ENCODE data around the gene ZBTB4. TPM values are rescaled to one million over a fixed set of nuclear protein-coding genes. Genes with fewer than 3 reads are reported as not detected.

The ZBTB4 gene
- total RNA-seq, 1 donor from 2014 or later = 60.3 TPM

- intact Hi-C loops (cut with DNase I) = no loop called here
- ATAC-seq (ENCODE audit: poor library complexity) (no peak), DNase-seq (no peak)
Observed at GRCh38 chr17:7460850-7461660, 18.4 kb downstream of the ZBTB4 start.

GRCh38 chr17:7459961-7460545 lies 19.4 kb downstream of the ZBTB4 start:
- no peak for DNase-seq
- intact Hi-C loops (cut with DNase I) = no loop called here
- no peak for ATAC-seq (ENCODE audit: poor library complexity)

GRCh38 chr17:7448461-7448860 lies 31.0 kb downstream of the ZBTB4 start:
- DNase-seq = no peak
- intact Hi-C loops (cut with DNase I) = no loop called here
- ATAC-seq (ENCODE audit: poor library complexity) = no peak

GRCh38 chr17:7445619-7445968 lies 33.8 kb downstream of the ZBTB4 start:
- ATAC-seq (ENCODE audit: poor library complexity) (peak; percentile 27), DNase-seq (no peak)
- intact Hi-C loops (cut with DNase I) = no loop called here

- intact Hi-C loops (cut with DNase I) = loop anchor here (5.0 kb wide), 1 partner anchor 137 kb away; the partner anchor contains the start of gene MPDU1
- peak; percentile 87 for ATAC-seq (ENCODE audit: poor library complexity)
- peak; percentile 89 for DNase-seq
Observed at GRCh38 chr17:7444682-7445618, 34.5 kb downstream of the ZBTB4 start, which contains the start of gene CHRNB1. Gene CHRNB1 (plus strand): TSS chr17:7445061. CDS start chr17:7445128, 67 bp downstream.

GRCh38 chr17:7443499-7444485 lies 35.6 kb downstream of the ZBTB4 start:
- intact Hi-C loops (cut with DNase I) = loop anchor here (5.0 kb wide), 1 partner anchor 139 kb away; the partner anchor contains the start of gene MPDU1
- ATAC-seq (ENCODE audit: poor library complexity) (no peak), DNase-seq (no peak)

- ATAC-seq (ENCODE audit: poor library complexity) = no peak
- intact Hi-C loops (cut with DNase I) = loop anchor here (5.0 kb wide), 1 partner anchor 140 kb away; the partner anchor contains the start of gene MPDU1
- DNase-seq = no peak
Observed at GRCh38 chr17:7442142-7442541, 37.3 kb downstream of the ZBTB4 start.

- intact Hi-C loops (cut with DNase I) = loop anchor here (5.0 kb wide), 1 partner anchor 141 kb away; the partner anchor contains the start of gene MPDU1
- ATAC-seq (ENCODE audit: poor library complexity) (no peak), DNase-seq (no peak)
Observed at GRCh38 chr17:7441266-7441665, 38.2 kb downstream of the ZBTB4 start.

GRCh38 chr17:7440834-7441195 lies 38.6 kb downstream of the ZBTB4 start:
- peak; percentile 79 for DNase-seq
- peak; percentile 6 for ATAC-seq (ENCODE audit: poor library complexity)
- intact Hi-C loops (cut with DNase I) = loop anchor here (5.0 kb wide), 1 partner anchor 141 kb away; the partner anchor contains the start of gene MPDU1

GRCh38 chr17:7440113-7440833 lies 39.2 kb downstream of the ZBTB4 start:
- intact Hi-C loops (cut with DNase I) = loop anchor here (5.0 kb wide), 1 partner anchor 142 kb away; the partner anchor contains the start of gene MPDU1
- DNase-seq (peak; percentile 81), ATAC-seq (ENCODE audit: poor library complexity) (peak; percentile 17)

- no peak for ATAC-seq (ENCODE audit: poor library complexity)
- intact Hi-C loops (cut with DNase I) = loop anchor here (5.0 to 10.0 kb wide), 3 partner anchors 43 to 143 kb away; partner anchors contain the start of genes KCTD11, MPDU1, POLR2A and SLC35G6
- DNase-seq = no peak
Observed at GRCh38 chr17:7439462-7440112, 39.8 kb downstream of the ZBTB4 start, which contains the start of gene FGF11. Gene FGF11 (plus strand): TSS chr17:7439512. CDS start chr17:7439621, 109 bp downstream.

- DNase-seq (no peak), ATAC-seq (ENCODE audit: poor library complexity) (no peak)
- intact Hi-C loops (cut with DNase I) = loop anchor here (5.0 to 10.0 kb wide), 2 partner anchors 43 to 84 kb away; partner anchors contain the start of genes KCTD11, POLR2A, SLC35G6 and TMEM95
Observed at GRCh38 chr17:7438656-7439460, 40.6 kb downstream of the ZBTB4 start.

GRCh38 chr17:7437950-7438614 lies 41.3 kb downstream of the ZBTB4 start:
- intact Hi-C loops (cut with DNase I) = loop anchor here (2.0 to 10.0 kb wide), 3 partner anchors 44 to 123 kb away; partner anchors contain the start of genes KCTD11, POLR2A, SENP3 and SLC35G6
- ATAC-seq (ENCODE audit: poor library complexity) = peak; percentile 26
- peak; percentile 89 for DNase-seq

GRCh38 chr17:7437369-7437863 lies 42.0 kb downstream of the ZBTB4 start:
- no peak for ATAC-seq (ENCODE audit: poor library complexity)

More at GRCh38 chr17:7437369-7437863, 42.0 kb downstream of the ZBTB4 start:
- no peak for DNase-seq
- intact Hi-C loops (cut with DNase I) = loop anchor here (2.0 to 10.0 kb wide), 3 partner anchors 45 to 123 kb away; partner anchors contain the start of genes KCTD11, POLR2A, SENP3 and SLC35G6
